HG02852 (cell line): ENCODE measurements around the gene PARD6G.
"Not testable (repeated sequence)": the region's sequence is repeated elsewhere in the genome, so short reads cannot be mapped to it uniquely, and the experiment has no call there.

ENCODE experiments used
- ATAC-seq: cut with Tn5 transposase; IDR thresholded peaks from one replicate; pipeline ENCODE4 v1.9.1; 2021; ENCODE audit warnings: mild to moderate bottlenecking, moderate library complexity; ENCODE audit not compliant: unreplicated experiment

Gene PARD6G

GRCh38 chr18:80176334-80177073 is 70.8 kb downstream of the PARD6G start:
- no peak for ATAC-seq

- ATAC-seq, result no peak
These were observed 71.7 kb downstream of the PARD6G start for GRCh38 chr18:80175451-80176204.

DNA sequence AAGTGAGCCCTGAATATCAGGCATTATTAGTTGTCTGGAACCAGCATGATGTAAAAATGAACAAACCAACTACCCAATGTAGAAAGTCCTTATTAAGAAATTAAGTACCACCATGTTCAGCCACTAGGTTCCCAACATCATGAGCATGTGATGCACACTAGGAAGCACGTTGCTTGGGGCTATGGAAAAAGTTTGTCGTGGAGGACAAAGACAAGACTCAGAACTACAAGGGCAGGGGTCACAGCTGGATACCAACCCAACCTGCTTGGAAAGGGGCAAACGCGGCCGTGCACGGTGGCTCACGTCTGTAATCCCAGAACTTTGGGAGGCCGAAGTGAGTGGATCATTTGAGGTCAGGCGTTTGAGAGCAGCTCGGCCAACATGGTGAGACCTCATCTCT is 74.3 kb downstream of the PARD6G start:
- ATAC-seq, result no peak

- no peak for ATAC-seq
These were observed 75.3 kb downstream of the PARD6G start for GRCh38 chr18:80172056-80172455.

DNA sequence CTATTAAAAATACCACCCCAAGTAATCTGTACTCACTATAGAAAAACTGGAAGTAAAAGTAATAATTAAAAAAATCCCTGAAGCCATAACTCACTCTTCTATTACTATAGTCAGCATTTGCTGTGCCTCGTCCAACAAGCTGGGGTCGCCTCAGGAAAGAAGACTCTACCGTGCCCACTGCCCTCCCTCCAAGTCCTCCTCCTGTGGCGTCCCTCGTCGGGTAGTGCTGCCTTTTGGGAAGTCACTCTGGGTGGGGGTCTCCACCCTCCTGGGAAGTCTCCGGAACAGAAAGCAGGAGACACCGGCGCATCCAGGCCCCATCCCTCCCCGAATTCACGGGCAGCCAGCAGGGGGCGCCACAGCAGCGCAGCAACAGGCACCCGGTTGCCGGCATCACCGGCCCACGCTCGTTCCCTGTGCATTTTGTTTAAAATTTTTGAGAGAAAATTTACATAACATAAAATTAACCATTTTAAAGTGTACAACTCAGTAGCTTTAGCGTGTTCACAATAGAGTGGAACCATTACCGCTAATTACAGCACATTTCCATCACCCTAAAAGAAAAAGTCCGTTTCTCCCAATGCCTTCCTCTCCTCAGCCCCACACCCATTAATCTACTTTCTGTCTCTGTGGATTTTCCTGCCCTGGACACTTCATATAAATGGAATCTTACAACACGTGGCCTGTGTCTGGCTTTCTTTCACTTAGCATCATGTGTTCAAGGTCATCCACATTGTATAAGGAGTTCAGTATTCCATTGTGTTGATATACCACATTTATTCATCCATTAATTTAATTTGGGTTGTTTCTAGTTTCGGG is 76.1 kb downstream of the PARD6G start:
- no peak for ATAC-seq

- no peak for ATAC-seq
These were observed 76.8 kb downstream of the PARD6G start for GRCh38 chr18:80170395-80171053.

DNA sequence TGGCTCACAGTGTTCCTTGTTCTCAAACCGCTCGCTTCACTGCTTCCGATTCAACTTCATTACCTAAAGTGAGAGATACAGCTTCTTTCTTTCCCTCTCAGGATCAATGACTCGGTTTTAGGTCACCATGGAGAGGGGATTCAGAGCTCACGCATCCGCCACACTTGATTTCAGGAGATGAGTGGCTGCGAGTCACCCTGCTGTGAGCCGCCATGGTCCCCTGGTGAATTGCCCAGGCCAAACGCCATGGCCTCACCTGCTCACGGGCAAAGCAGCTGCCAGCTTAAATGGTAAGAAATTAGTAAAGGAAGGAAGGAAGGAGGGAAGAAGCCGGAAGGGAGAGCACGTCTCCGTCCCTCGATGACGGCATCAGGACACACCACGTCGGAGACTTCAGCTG is 77.7 kb downstream of the PARD6G start:
- ATAC-seq, result no peak

- ATAC-seq, result no peak
These were observed 78.3 kb downstream of the PARD6G start for GRCh38 chr18:80168982-80169381.

GRCh38 chr18:80168346-80168745 is 79.0 kb downstream of the PARD6G start:
- no peak for ATAC-seq

DNA sequence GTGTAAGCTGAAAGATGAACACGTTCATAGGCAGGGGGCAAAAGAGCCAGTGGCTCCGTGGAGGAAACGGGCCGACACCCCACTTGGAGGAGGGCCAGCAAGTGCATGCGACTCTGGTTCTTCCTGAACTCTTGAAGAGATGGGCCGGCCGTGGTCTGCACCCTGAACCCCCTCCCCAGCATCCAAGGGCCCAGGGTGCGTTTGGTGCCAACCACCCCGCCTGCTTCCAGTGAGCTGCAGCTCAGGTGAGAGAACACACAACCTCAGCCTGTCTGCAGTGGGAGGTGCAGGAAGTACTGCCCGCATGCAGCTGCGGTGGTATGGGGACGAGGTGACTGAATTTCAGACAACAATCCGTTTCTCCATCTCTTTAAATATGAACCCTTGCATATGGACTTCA is 79.4 kb downstream of the PARD6G start:
- no peak for ATAC-seq

- ATAC-seq, result no peak
These were observed 80.0 kb downstream of the PARD6G start for GRCh38 chr18:80167331-80167730.

- no peak for ATAC-seq
These were observed 80.6 kb downstream of the PARD6G start for GRCh38 chr18:80166725-80167124.

DNA sequence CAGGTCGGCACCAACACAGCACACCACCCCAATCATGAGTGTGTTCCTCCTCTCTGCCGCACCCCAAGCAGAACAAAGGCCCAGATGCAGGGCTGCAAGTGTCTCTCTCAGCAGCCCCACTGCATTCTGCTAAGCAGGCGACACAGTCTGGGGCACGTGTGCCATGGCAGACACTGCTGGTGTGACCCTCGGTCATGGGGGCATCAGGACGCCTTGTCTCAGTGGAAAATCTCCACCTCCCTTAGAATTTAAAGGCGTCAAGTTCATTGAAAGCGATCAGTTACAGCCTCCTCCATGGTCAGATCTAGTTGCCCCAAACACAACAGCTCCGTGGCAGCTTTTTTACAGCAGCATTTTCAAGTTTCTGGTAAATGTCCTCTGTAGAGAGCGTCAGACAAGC is 81.1 kb downstream of the PARD6G start:
- ATAC-seq, result no peak

DNA sequence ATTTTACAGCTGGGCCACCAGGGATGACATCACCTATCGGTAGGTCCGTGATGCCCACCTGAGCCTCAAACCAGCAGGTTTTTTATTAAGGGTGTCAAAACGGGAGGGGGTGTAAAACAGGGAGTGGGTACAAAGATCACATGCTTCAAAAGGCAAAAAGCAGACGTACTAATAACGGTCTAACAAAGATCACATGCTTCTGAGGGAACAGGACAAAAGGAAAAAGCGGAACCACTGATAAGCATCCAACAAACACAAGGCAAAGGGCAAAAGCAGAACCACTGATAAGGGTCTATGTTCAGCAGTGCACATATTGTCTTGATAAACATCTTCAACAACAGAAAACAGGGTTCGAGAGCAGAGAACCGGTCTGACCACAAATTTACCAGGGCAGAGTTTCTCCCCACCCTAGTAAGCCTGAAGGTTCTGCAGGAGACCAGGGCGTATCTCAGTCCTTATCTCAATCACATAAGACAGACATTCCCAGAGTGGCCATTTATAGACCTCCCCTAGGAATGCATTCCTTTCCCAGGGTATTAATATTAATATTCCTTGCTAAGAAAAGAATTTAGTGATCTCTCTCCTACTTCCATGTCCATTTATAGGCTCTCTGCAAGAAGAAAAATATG is 82.5 kb downstream of the PARD6G start:
- ATAC-seq, result not testable (repeated sequence)

GRCh38 chr18:80163183-80163582 is 84.1 kb downstream of the PARD6G start:
- ATAC-seq, result no peak

- no peak for ATAC-seq
These were observed 85.4 kb downstream of the PARD6G start for GRCh38 chr18:80161781-80162417.

GRCh38 chr18:80159713-80160636 is 87.3 kb downstream of the PARD6G start:
- peak; percentile 59 for ATAC-seq

DNA sequence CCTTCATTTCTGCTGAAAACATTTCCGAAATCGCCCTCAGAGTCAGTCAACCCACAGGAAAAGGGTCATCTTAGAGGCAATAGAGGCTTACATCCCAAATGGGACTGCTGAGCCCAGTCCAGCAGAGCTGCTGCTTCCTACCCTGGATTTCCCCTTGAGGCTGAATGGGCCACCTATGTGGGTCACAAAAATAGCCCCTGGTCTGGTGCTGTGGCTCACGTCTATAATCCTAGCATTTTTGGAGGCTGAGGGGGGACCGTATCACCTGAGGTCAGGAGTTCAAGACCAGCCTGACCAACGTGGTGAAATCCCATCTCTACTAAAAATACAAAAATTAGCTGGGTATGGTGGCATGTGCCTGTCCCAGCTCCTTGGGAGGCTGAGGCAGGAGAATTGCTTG is 88.9 kb downstream of the PARD6G start:
- no peak for ATAC-seq

GRCh38 chr18:80157708-80158343 is 89.5 kb downstream of the PARD6G start:
- peak; percentile 41 for ATAC-seq
